GM21717 (cell line): ENCODE data around the gene TERB2.
"Not testable (repeated sequence)": the region's sequence is repeated elsewhere in the genome, so short reads cannot be mapped to it uniquely, and the experiment has no call there.

Experiments
- ATAC-seq: cut with Tn5 transposase; IDR thresholded peaks from one replicate; pipeline ENCODE4 v1.9.1; 2021; ENCODE audit warnings: mild to moderate bottlenecking, moderate library complexity; ENCODE audit not compliant: unreplicated experiment

Gene TERB2

GRCh38 chr15:45001180-45001579 is 44.7 kb downstream of the TERB2 start:
- not testable (repeated sequence) for ATAC-seq

- not testable (repeated sequence) for ATAC-seq
These were observed 47.4 kb downstream of the TERB2 start for GRCh38 chr15:45003731-45004410.

DNA sequence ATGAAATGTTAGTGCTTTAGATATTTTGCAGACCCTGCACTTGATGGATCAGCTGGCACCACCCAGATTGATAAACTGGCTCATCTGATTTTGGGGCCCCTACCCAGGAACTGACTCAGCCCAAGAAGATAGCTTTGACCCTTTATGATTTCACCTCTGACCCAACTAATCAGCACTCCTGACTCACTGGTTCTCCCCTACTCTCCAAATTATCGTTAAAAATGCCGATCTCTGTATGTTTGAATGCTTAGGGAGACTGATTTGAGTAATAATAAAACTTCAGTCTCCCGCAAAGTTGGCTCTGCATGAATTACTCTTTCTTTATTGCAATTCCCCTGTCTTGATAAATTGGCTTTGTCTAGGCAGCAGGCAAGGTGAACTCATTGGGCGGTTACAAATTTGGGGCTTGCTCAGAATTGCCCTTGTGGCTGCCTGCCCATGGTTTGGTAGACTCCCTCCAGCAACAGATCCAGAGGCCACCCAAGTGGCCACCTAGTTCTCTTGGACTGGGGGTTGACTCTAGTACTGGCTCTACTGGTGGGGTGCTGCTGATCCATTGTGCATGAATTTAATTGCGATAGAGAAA is 48.2 kb downstream of the TERB2 start:
- not testable (repeated sequence) for ATAC-seq

DNA sequence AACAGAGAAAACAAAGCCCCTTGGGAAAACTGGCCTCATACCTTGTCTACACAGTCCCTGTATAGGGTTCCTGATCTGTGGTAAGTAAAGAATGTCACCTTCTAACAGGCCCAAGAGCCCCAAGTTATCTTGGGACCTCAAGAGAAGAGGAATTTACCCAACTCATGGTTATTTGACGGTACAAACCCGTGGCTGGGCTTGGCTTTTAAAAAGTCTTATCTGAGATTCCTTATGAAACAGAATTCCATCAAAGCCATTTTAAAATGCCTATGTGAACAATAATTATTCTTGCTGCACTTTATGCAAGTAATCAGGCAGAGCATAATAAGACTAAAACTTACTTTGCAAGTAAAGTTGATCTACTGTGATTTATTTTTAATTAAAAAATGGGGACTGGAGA is 52.6 kb downstream of the TERB2 start:
- no peak for ATAC-seq

- ATAC-seq: not testable (repeated sequence)
These were observed 58.6 kb downstream of the TERB2 start for GRCh38 chr15:45015114-45015513.

DNA sequence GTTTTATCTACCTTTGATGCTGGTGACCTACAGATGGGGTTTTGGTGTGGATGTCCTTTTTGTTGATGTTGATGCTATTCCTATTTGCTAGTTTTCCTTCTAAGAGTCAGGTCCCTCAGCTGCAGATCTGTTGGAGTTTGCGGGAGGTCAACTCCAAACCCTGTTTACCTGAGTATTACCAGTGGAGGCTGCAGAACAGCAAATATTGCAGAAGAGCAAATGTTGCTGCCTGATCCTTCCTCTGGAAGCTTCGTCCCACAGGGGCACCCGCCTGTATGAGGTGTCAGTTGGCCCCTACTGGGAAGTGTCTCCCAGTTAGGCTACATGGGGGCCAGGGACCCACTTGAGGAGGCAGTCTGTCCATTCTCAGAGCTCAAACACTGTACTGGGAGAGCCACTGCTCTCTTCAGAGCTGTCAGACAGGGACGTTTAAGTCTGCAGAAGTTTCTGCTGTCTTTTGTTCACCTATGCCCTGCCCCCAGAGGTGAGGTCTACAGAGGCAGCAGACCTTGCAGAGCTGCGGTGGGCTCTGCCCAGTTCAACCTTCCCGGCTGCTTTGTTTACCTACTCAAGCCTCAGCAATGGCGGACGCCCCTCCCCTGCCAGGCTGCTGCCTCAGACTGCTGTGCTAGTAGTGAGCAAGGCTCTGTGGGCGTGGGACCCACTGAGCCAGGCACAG is 63.9 kb downstream of the TERB2 start:
- not testable (repeated sequence) for ATAC-seq

DNA sequence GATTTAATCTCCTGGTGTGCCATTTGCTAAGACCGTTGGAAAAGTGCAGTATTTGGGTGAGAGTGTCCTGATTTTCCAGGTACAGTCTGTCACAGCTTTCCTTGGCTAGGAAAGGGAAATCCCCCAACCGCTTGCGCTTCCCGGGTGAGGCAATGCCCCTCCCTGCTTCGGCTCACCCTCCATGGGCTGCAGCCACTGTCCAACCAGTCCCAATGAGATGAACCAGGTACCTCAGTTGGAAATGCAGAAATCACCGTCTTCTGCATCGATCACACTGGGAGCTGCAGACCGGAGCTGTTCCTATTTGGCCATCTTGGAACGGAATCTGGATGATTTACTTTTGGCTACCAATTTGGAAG is 64.4 kb downstream of the TERB2 start:
- ATAC-seq: not testable (repeated sequence)

DNA sequence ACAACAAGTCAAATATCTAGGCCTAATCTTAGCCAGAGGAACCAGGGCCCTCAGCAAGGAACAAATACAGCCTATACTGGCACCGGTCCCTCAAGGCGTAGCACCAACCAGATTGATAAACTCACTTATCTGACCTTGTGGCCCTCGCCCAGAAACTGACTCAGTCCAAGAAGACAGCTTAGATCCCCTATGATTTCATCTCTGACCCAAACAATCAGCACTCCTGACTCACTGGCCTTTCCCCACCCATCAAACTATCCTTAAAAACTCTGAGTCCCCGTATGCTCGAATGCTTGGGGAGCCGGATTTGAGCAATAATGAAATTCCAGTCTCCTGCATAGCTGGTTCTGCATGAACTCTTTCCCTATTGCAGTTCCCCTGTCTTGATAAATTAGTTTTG is 64.9 kb downstream of the TERB2 start:
- no peak for ATAC-seq

DNA sequence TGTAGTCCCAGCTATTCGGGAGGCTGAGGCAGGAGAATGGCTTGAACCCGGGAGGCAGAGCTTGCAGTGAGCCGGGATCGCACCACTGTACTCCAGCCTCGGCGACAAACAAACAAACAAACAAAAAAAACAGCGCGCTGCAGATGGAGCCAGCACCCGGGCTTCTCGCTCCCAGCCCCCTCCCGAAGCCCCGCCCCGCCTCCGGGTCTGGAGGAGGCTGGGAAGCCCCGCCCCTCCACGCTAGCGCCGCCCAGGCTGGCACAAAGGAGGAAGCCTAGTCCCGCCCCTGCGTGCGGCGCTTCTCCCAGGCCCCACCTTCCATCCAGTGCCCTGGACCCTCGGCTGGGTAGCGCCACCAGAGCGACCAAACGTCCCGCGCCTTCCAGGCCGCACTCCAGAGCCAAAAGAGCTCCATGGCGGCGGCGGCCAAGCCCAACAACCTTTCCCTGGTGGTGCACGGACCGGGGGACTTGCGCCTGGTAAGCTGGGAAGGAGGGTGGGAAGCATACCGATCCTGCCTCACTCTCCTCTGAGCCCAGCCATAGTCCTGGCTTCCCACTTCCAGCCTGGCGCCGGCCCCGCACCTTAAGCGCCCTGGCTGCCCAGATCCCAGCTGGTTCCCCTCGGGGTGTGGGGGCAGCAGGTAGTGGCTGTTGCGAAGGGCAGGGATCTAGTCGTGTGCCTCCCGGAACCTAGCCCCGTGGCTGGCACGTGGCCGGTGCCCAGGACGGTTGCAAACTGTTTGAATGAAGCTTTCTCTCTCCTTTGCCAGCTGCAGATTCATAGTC is 66.6 kb downstream of the TERB2 start, which contains the start of gene SORD:
Gene SORD, plus strand, starts transcription at position 325 of the 788 bp plus-strand sequence. Its CDS starts 89 bp downstream, at position 414.
- peak; percentile 94 for ATAC-seq

DNA sequence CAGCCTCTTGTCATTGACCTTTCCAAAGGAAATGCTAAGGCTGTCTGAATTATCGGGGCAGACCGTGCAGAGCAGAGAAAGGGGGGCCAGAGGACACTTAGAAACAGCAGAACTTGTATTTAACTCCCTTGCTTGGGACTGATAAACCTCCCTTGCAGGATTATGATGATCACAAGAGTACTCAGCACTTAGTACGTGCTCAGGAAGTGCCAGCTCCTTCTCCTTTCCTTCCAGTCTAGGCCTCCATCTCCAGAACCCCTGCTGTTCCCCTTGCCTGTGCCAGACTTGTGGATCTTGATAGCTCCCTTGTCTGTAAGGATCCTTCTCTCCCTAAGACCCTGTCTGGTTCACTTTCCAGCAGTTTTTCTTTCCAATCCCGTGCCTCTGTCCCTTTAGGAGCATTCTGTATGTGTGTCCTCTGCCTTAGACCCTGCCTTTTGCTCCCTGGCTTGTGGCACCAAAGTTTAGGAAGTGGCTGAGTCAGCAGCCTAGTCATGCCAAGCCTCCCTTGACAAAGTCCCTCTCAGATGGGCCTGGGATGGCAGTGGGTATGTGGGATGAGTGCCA is 67.3 kb downstream of the TERB2 start:
- ATAC-seq: no peak

- ATAC-seq: not testable (repeated sequence)
These were observed 68.2 kb downstream of the TERB2 start for GRCh38 chr15:45024649-45025048.

GRCh38 chr15:45025627-45026026 is 69.1 kb downstream of the TERB2 start:
- ATAC-seq: not testable (repeated sequence)

- ATAC-seq: no peak
These were observed 70.2 kb downstream of the TERB2 start for GRCh38 chr15:45026651-45027190.

DNA sequence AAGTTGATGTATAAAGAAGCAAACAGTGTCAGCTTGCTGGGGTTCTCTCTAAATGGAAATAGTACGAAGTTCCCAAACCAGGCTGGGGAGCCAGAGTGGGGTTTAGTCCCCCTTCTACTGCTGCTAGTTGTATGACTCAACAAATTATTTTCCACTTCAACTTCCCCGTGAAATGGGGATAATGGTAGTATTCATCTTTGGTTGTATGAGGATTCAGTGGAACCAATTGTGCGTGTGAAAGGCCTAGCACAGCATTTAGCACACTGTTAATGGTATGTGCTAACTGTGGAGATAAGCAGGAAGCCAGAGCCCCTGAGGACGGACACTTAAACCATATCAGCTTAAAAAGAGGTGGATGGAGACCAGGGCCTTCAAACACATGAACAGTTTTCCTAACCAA is 70.7 kb downstream of the TERB2 start:
- ATAC-seq: no peak
